Left cardiac atrium (tissue), 4 donors: ENCODE results near the gene HTR1D. TPM values are rescaled to one million over a fixed set of nuclear protein-coding genes. Genes with fewer than 3 reads are reported as not detected.

Experiments
- ATAC-seq, 2 donors: fragments of 200-7000 bp; cut with Tn5 transposase; one replicate each; pipeline ENCODE4 v1.9.1; 2020; ENCODE audit warnings: mild to moderate bottlenecking in 2 of 2, moderate library complexity in 2 of 2
- DNase-seq: peaks from one replicate; pipeline ENCODE4 v3.0.0-alpha.2; 2020
- intact Hi-C, 2 donors: fragments of 100-400 bp; cut with DNase I; formaldehyde crosslinking; loops; one replicate each; pipeline versions ENCODE4 v1.14.1 to v1.15.1; 2022 to 2023
- total RNA-seq, 2 donors: library from RNA; stranded (reverse); fragmentation: NEBNext Ultra II Directional; extraction: Animal tissue kit (Norgen Biotek cat#: 25700); gene quantifications; one replicate each; pipeline ENCODE4 v1.2.1, GENCODE V29; 2021
- donor health status: DM: no; HTN: yes; CAD: no.
- donor health status: DM: no; HTN: yes; CAD: no; lungs with severe emphysema.
- donor health status: DM: yes; HTN: yes; CAD: no.
- donor health status: Dilated cardiomyopathy.

Gene HTR1D
- total RNA-seq, 2 donors from 2014 or later = not detected

DNA sequence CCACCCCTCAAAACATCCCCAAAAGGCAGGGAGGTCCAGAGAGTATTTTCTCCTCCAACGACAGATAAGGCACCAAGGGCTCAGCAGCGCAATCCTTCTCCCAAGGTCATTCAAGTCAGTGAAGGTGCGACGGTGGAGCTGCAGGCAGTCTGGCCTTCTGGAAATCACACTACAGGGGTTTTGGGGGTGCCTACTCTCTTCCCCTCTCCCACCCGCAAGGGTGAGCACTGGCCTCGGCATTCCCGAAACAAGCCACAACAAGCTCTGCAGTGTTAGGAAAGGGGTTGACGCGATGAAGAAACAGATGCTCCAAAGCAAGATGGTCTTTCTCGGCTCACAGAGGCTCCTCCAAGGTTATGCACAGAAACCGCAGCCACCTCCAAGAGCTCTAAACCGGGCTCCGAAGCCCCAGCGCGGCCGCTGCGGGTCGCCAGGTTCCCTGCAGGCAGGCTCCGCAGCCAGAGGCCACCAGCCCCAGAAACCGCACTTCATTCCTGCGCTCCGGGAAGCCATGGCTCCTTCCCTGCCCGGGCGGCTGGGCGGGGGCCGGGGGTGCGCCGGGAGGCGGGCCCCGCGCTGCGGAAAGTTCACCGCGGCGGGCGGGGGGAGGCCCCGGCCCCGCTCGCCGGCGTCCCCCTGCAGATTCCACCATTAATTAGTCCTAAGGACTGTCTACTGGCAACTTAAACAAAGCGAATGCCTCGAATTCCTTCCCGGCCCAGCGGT lies 49.8 kb downstream of the HTR1D start:
- ATAC-seq (peak; percentile 32 to 37), DNase-seq (peak; percentile 42)
- intact Hi-C loops = loop anchor here in 1 of 2 donors (5.0 kb wide), 1 partner anchor 60 kb away; no protein-coding TSS in a partner anchor

GRCh38 chr1:23166854-23167253 lies 50.4 kb downstream of the HTR1D start:
- DNase-seq = no peak
- intact Hi-C loops = loop anchor here in 1 of 2 donors (5.0 kb wide), 1 partner anchor 60 kb away; no protein-coding TSS in a partner anchor
- ATAC-seq = no peak

- no peak for ATAC-seq
- intact Hi-C loops = no loop called here
Measured at GRCh38 chr1:23163395-23163794, 53.9 kb downstream of the HTR1D start.

DNA sequence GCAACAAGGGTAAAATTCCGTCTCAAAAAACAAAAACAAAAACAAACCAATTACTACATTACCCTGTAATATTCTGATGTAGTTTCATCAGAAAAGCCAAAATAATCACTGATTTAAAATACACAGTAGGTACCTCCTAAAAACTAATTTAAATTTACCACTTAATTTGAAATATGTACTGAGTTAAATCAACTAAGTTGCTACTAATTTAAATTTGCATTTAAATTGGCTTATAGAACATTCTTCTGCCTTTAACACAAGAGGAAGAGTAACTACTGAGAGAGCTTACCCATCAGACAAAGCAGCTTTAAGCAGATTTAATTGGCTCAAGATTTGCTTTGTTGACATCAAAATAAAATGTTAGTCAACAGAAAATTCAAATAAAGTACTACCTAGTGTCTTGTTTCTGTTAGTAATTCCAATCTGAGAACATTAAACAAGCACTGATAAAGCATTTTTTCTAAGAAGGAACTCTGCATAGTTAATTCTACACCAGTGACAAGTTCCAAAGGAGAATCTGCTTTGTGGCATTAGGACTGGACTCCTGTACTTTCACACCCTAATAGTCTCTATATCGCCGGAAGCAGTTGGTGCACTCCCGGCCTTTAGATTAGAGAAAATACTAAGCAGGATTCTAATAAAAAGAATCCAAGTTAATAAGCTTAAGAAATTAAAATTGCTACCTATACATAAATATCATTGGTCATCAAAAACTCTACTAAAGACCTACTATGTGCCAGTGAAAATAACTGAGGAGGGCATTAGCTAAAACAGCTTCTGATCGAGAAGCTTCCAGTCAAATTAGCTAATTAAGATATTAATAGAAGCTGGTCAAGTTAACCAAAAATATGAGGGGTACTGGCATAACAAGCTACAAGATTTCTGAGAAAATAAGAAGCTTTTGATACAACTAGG lies 57.1 kb downstream of the HTR1D start:
- ATAC-seq (no peak), DNase-seq (no peak)
- intact Hi-C loops = no loop called here

More at GRCh38 chr1:23163395-23163794, 53.9 kb downstream of the HTR1D start:
- DNase-seq = no peak

- DNase-seq = no peak
- no peak for ATAC-seq
- intact Hi-C loops = no loop called here
Measured at GRCh38 chr1:23156940-23157339, 60.4 kb downstream of the HTR1D start.

DNA sequence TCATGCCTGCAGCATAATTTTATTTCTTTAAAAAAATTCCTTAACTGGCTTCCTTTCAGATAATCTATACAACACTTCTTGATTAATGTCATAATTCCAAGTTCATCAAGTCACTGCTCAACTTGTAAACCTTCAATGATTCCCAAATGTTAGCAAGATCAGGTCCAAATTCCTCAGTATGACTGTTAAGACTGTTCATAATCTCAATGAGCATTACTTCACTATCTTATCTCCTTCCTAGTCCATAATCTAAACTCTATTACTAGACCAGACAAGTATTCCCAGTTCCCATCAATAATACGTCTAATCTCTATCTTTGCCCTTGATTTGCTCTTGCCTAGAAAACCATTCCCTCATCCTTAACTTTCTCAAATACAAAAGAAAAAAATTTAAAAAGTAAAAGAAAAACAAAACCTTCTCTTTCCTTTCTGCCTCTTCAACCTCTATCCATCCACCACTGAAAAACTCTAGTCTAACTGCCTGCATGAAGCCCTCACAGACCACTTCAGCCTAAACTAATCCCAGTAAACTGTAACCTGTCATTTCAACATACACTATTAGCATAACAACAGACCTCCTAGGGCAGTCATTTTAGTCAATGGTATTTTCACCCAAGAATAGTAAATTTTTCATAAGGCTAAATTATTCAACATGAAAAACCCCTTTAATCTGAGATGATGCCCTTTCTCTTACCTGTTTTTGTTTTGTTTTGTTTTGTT lies 64.2 kb downstream of the HTR1D start:
- intact Hi-C loops = no loop called here
- ATAC-seq (peak in 1 of 2 donors; percentile 15), DNase-seq (no peak)

DNA sequence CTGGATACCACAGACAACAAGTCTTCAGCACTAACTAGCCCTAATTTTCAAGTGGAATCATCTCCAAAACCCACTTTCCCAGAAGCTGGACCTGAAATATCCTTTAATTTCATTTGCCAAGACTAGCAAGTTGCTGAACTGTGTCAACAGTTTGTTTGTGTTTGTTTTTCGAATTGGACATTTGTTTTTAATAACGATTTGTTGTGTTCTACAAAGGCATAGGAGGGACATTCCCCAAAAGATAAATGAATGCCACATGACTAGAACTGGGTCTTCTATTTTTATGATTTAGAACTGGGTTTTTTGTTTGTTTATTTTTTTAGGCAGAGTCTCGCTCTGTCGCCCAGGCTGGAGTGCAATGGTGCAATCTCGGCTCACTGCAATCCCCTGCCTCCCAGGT lies 66.6 kb downstream of the HTR1D start:
- intact Hi-C loops = no loop called here
- DNase-seq (no peak), ATAC-seq (no peak)

DNA sequence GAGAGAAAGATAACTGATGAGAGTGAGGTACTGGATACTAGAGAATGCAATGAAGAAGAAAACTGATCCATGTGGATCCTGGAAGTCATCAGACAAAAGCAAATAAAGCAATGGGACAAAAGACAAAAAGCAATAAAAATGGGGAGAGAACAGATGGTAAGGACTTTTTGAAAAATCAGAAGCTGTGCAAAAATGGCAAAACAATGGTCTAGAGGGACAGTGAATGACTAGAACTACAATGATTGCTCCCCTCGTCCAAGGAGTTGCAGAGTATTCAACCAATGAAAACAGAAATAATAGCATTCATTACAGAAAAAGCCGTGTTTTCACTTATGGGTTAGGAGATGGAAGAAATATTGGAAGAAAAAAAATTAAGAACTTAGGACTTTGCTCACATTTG lies 67.2 kb downstream of the HTR1D start:
- ATAC-seq = no peak
- DNase-seq = no peak
- intact Hi-C loops = no loop called here

- intact Hi-C loops = no loop called here
- ATAC-seq (peak in 1 of 2 donors; percentile 35), DNase-seq (no peak)
Measured at GRCh38 chr1:23149114-23149513, 68.2 kb downstream of the HTR1D start.

GRCh38 chr1:23148084-23148483 lies 69.2 kb downstream of the HTR1D start:
- intact Hi-C loops = no loop called here
- DNase-seq = no peak

More at GRCh38 chr1:23148084-23148483, 69.2 kb downstream of the HTR1D start:
- ATAC-seq = no peak

Other genes starting within 250 kb of the HTR1D start
- not detected for gene LACTBL1, start 244.6 kb downstream of the HTR1D start, total RNA-seq
- not detected for gene TEX46, start 201.7 kb downstream of the HTR1D start, total RNA-seq
- 10 to 100 TPM; 25.0 to 32.1 TPM for gene KDM1A, start 198.0 kb downstream of the HTR1D start, total RNA-seq
- 10 to 100 TPM; 31.7 to 55.7 TPM for gene LUZP1, start 48.6 kb downstream of the HTR1D start, total RNA-seq
- gene HNRNPR, start 126.8 kb upstream of the HTR1D start, total RNA-seq = 10 to 100 TPM; 57.3 to 79.8 TPM
- gene ZNF436, start 152.3 kb upstream of the HTR1D start, total RNA-seq = 10 to 100 TPM; 10.1 to 14.2 TPM
- gene TCEA3, start 207.2 kb upstream of the HTR1D start, total RNA-seq = 10 to 100 TPM; 32.9 to 38.3 TPM